ENCODE results near the gene LPCAT1.
"Not testable (repeated sequence)": the region's sequence is repeated elsewhere in the genome, so short reads cannot be mapped to it uniquely, and the experiment has no call there.

LPCAT1 gene

DNA sequence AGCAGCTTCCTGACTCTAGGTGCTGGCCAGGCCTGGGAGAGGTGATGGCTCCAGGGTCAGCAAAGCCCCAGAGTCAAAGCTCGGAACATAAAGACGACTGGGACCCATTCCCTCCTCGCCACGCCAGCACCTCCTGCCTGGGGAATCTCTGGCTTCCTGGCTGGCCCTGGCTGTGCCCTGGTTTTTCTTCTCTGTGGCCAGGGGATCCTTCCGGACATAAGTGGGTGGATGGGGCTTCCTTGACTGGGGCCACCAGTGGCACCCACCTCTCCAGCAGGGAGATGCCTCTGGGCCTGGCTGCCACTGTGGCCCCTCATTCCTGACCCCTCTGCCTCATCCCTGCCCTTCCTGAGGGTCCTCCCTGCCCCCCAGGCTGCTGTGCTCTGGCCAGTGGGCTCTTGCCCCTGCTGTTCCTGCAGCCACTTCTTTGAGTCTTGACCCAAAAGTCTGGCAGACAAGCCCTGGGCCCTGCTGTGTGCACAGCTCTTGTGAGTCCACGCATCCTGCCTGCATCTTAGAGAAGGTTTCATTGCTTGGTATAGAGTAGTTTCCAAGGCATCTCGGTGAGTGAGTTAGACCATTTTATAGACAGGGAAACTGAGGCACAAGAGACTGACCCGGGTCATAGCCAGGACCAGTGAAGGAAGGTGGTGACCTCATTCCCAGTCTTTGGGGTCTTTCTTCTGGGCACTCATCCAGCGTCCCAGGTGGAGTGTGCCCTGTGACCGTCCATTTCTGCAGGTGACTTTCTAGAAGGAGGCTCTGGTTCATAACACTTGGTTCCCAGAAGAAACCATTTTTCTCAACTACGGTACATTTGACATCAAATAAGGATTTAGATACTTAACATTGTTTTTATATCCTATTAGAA lies 17.3 kb upstream of the LPCAT1 start:
- no peak for DNase-seq

DNA sequence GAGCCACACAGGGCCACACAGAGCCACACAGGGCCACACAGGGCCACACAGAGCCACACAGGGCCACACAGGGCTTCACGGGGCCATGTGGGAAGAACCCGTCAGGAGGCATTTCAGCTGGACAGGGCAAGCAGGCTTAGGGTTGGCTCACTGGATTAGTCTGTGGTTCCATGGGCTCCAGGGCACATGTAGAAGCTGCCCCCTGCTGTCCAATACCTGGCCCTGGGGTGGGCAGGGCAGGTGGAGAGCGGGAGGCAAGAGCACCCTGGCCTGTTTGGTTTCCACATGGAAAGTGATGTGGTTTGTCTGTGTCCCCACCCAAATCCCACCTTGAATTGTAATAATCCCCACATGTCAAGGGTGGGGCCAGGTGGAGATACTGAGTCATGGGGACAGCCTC lies 16.4 kb upstream of the LPCAT1 start:
- DNase-seq: no peak

DNA sequence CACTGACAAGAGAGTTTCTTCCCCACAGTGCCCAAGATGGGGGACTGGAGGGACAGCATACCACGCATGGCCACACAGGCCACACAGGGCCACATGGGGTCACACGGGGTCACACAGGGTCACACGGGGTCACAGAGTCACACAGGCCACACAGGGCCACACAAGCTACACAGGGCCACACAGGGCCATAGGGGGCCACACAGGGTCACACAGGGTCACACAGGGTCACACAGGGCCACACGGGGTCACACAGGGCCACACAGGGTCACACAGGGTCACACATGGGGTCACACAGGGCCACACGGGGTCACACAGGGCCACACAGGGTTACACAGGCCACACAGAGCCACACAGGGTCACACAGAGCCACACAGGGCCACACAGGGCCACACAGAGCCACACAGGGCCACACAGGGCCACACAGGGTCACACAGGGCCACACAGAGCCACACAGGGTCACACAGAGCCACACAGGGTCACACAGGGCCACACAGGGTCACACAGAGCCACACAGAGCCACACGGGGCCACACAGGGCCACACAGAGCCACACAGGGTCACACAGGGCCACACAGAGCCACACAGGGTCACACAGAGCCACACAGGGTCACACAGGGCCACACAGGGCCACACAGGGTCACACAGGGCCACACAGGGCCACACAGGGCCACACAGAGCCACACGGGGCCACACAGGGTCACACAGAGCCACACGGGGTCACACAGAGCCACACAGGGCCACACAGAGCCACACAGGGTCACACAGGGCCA lies 15.8 kb upstream of the LPCAT1 start:
- DNase-seq: not testable (repeated sequence)

DNA sequence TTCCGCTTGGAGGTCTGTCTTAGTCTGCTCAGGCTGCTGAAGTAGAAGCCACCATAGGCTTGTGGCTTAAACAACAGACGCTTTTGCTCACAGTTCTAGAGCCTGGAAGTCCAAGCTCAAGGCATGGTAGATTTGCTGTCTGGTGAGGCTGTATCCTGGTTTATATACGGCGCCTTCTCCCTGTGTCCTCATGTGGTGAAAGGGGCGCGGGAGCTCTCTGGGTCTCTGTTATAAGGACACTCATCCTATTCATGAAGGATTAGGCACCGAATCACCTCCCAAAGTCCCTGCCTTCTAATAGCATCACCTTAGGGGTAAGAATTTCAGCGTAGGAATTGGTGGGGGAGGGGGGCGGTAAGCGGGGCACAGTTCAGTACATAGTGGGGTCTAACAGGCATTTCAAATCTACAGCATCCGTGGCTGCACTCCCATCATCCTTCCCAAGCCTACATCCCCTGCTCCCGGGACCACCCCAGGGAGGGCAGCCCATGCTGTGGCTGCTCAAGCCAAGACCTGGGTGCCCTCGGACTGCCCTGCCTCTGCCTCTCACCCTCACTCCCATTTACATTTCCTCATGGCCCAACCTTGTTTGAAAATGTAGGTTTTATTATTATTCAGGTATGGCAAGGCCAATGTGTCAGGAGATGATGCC lies 15.1 kb upstream of the LPCAT1 start:
- DNase-seq: no peak

DNA sequence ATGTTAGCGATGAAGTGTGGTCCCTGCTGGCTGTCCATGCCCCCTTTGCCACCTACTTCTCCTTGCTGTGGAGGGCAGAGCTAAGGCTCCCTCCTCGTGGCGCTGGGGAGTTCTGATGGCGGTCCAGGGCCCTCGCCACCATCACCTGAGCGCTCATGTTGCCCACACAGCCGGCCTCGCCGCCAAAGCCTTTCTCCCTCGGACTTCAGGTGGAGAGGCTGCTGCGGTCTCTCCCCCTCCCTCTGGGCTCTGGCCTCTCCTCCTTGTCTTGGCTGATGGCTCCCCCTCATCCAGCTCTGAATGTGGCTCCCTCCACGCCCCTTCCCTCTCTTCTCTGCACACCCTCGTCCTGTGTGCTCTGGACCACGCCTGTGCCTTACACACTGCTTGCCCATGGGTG lies 14.5 kb upstream of the LPCAT1 start:
- no peak for DNase-seq

DNA sequence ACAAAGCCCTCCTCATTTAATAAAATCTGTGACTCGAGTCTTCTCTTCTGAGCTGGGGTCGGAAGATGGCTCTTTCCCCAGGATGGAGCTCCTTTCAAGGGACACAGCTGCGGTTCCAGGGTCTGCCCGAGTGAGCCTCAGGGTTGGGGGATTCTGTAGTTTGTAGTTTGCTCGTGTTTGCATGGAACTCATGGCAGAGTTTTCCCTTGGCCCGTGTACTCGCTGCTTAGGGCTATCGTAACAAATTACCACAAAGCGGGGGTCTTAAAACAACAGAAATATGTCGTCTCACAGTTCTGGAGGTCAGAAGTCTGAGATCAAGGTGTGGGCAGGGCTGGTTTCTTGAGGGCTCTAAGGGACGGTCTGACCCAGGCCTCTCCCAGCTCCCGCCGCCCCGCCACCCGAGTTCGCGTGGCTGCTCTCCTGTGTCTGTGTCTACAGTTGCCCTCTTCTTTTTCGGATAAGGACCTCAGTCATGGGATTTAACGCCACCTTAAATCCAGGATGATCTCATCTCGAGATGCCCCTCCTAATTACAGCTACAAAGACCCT lies 13.9 kb upstream of the LPCAT1 start:
- DNase-seq: no peak

DNA sequence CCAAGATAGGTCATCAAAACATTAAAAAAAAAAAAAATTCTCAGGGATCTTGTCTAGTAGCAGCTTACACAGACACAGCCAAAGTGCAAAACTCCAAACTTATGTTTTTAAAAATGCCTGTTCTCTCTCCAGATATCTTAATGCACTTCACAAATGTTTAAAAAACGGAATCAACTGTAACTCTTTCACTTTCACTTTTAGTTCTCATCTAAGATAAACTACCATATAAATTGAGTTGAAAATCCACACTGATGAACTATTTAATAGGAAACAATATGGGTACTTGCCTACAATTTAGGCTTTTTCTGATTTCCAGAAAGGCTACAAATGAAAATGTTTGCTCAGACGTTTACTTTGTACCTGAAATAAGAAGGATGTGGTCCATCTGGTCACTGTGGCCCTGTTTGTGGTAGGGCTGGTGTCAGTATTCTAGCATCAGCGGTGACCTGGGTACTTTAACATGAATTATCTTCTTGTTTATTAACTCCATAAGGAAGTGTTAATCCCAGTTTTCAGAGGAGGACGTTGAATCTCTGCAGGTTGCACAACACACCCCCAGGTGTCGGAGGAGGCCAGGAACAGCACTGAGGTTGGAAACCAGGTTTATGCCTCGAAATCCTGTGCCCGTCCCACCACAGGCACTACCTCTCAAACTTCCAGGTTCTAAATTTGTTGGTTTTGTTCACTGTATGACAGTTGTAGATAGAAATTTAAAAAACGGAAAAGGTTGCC lies 13.3 kb upstream of the LPCAT1 start:
- no peak for DNase-seq

DNA sequence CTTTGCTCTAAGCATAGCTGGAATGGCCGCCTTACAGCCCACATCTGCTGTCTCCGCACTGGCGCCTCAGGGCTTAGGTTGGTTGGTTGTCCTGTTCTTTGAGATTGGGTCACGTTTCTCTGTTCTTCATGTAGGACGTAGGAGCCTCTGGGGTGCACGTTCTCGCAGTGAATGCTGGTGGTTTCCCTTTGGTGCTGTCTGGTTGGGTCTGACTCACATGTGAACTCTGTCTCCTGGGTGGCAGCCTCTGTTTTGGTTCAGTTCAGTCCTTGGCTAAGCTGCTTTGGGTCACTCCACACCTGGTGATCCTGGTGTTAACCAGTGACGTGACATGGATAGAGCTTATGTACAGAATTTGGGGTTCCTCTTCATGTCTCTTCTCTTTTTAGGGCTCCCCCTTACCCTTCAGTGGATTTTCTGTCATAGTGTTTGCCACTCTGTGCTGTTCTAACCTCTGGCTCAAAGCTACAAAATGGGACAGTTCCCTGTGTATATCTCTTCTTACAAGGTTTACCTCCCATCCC lies 12.6 kb upstream of the LPCAT1 start:
- no peak for DNase-seq

DNA sequence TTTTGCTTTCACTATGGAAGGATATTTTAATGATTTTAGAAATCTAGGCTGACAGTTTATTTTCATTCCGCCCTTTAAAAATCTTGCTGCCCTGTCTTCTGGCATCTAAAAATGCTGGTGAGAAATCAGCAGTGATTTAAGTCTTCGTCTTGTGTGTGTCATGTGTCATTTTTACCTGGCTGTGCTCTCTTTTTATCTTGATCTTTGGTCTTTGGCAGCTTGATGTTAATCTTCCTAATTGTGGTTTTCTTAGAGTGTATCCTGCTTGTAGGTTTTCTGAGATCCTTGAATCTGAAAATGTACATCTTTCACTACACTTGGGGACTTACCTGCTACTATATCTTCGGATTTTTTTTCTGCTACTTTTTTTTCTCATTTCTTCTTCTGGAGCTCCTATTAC lies 11.9 kb upstream of the LPCAT1 start:
- no peak for DNase-seq

DNA sequence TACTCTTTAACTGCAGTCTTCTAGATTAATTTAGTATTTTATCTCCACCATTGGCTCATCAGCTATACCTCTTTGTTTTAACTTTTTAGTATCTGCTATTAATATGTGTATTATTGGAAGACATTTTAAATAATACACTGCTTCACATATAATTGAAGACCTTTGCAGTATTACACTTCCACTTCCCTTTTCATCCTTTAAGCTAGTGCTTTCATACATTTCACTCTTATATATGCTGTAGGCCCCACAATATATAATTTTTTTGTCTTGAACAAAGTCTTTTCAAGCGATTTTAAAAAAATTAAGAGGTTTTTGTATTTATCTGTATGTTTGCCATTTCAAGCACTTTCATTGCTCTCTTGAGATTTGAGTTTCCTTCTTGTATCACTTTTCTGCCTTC lies 8.6 kb upstream of the LPCAT1 start:
- no peak for DNase-seq

DNA sequence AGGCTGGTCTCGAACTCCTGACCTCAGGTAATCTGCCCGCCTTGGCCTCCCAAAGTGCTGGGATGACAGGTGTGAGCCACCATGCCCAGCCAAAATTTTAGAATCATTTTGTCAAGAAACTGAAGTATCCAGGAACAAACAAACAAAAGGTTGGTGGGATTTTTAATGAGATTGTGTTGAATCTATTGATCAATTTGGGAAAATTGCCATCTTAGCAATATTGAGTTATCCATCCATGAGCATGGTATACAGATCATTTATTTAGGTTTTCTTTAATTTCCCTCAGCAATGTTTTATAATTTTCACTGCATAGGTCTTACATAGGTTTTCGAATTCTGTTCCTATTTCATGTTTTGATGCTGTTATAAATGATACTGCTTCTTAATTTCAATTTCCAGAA lies 5.7 kb upstream of the LPCAT1 start:
- DNase-seq: no peak

DNA sequence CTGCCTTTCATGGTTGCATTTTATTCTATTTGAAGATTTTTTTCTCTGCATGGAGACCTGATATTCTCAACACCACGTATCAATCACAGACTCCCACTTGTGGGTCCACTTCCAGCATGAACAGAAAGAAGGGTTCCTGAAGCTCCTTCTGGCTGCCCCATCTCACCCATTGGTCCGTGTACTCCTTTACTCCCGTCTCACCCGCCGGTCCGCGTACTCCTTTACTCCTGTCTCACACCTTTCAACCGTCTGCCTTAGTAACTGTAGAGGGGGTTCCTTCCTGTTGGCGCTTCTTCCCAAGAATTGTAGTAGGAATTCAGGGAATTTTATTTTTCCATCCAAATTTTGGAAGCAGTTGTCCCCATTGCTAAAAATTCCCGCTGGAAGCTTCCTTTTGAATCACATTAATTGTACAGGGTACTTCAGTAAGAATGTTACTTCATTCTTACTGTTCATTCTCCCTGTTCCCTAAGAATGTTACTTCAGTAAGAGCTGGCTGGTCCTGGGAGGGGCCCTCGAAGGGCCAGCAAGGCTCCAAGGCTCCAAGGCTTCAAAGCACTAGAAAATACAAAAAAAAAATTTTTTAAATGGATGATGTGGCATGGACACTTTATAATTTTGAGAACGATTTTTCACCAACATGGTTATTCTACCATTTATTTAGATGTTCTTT lies 3.9 kb upstream of the LPCAT1 start:
- DNase-seq: no peak

DNA sequence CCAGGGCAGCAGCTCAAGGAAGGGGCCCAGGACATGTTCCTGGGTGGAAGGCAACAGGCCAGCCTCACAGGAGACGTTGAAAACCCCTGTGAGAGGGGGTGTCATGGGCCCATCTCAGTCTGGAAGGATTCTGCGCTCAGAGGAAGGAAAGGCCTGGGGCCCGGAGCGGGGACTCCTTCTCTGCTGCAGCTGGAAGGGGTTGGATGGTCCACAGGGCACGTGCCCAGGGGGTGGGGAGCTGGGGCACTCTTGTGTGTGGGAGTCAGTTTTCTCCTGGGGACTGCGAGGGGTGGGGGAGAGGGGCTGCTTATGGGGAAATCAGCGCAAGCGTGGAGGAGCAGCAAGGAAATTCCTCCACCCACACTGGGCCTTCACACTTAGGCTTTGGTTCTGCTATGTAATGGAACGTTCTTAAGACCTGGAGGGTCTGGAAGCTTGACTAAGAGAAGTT lies 2.9 kb upstream of the LPCAT1 start:
- no peak for DNase-seq

DNA sequence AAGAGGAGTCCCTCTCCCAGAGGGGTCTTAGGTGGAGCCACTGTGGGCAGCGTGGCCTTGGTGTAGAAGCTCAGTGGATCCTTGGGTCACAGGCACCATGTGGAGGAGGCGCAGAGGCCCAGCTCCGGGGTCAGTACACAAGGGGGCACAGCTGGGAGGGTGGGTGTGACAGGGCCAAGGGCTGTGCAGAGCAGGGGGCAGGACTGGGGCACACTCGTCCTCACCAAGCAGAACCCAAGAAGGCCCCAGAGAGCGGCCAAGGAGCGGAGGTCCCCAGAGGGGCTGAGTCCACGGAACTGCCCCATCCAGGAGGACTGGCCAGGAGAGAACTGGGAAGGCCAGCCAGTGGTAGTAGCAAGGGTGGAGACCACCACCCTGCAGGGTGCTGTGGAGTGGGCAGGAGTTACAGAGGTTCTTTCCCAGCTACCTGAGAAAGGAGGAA lies 2.5 kb upstream of the LPCAT1 start:
- DNase-seq: no peak

DNA sequence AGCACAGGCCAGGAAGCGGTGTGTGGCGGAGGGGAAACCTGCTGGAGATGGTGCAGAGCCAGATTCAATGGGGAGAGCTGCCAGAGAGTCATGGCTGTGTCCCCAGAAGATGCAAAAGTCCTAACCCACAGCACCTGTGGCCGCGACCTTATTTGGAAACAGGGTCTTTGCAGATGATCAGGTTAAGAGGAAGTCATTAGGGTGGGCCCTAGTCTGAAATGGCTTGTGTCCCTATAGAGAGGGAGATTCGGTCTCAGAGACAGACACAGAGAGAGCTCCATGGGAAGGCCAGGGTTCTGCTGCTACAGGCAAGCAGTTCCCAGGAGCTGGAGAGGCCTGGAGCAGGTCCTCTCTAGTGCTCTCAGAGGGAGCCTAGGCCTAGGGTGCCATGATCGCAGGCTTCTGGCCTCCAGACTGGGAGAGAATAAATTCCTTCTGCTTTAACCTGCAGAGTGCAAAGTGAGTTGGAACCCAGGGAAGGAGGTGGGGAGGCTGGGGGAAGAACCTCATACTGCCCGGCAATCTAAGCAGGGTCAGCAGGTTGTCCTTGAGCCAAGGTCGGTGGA lies 1.9 kb upstream of the LPCAT1 start:
- no peak for DNase-seq

DNA sequence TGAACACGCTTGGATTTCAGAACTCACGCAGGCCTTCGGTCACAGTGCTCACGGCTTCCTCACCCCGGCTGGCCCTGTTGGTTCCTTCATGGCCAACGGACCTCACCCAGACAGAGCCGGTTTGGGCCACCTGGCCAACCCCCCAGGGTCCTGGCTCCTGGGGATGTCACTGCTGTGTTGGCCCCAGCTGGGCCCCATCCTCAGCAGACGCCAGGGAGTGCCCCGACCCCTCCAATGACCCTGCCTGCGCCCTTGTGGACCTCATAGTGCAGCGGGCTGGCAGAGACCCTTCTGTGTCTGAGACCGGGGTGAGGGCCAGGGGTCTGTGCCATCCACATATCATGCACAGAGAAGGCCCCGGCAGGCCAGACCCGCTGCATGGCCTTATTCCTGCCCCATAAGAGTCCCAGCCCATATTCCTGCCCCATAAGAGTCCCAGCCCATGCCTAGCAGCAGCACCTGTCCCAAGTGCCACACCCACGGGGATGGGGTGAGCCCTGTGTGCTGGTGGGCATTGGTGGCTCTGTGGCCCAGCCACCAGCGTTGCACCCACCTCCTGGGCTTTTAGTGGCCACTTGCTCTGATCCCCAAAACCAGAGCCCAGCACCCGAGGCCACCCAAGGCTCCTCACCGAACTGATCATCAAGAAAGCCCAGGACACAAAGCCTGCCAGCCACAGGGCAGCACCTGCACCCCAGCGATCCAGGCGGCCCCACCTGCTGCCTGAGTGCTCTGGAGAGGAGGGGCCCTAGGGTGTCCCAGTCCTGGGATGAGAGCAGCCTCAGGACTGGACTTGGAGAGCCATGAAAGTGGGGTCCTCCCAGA lies 1.3 kb upstream of the LPCAT1 start:
- no peak for DNase-seq

DNA sequence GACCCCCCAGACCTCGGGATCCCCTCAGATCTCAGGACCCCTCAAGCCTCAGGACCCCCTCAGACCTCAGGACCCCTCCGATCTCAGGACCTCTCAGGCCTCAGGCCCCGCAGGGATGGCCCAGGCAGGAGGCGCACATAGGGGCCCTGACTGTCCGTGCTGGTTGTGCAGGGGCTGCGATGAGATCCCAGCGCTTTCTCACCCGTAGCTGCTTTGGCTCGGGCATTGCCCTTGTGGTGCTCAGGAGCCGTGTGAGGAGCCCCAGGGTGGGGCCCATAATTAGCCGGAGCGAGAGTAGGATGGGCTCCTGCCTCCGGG lies 680 bp upstream of the LPCAT1 start:
- no peak for DNase-seq

DNA sequence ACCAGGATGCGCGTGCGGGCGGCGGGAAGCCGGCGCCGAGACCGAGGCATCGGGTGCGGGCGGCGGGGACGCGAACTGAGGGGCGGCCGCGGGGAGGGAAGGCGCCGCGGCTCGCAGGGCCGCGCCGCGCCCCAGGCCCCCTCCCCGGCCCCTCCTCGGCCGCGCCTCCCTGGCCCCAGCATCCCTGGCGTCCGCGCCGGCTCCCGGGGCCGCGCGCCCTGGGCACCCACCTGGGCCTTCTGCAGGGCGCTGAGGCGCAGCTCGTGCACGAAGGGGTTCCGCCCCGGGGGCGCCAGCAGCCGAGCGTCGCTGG lies 324 bp downstream of the LPCAT1 start:
- DNase-seq: no peak

DNA sequence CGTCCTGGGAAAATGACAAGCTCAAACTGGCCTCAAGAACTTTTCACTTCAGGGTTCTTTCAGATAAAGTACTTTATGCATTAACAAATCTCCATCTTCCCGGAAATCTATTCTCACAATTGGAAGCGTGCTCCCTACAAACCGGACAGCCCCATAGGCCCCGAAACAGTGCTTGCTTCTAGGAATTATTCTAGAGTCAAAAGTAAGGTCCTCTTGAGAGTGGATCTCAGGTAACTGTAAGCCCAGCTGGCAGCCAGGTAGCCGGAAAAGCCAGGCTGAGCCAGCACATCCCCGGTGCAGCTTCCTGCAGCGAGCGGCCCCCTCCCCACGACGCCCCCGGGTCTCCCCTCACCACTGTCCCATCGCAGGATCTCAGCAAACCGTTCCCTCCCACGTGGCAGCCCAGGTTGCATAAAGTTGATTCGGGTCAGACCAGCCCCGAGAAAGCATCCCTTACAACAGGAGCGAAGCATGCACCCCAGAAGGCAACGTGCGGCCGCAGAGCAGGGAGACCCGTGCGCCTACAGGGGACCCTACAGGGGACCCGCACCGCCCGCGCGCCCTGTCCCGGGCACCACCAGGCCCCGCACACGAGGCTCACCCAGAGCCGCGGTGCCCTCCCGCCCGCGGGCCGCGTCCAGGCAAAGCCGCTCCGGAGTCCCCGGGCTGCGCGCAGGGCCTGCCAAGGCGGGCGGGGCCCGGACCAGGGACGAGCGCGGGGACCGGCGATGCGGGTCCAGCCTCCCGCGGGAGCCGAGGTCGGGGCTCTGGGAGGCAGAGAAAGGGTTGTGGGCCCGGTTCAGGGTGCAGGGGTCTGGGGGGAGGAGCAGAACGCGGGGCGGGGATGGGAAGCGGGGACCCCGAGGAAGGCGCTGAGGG lies 920 bp downstream of the LPCAT1 start:
- no peak for DNase-seq

All from fibroblast of upper back skin (primary cell).